ENCODE results near the gene PLOD2.

The PLOD2 gene

GRCh38 chr3:146033950-146034349 is 127.0 kb downstream of the PLOD2 start:
- DNase-seq: peak; percentile 16

- DNase-seq: no peak
Measured at GRCh38 chr3:146026547-146026946, 134.4 kb downstream of the PLOD2 start.

- DNase-seq: no peak
Measured at GRCh38 chr3:146024260-146024659, 136.7 kb downstream of the PLOD2 start.

- DNase-seq: no peak
Measured at GRCh38 chr3:146020969-146021368, 140.0 kb downstream of the PLOD2 start.

GRCh38 chr3:146019508-146019907 is 141.5 kb downstream of the PLOD2 start:
- no peak for DNase-seq
